HEK293 (cell line): Measurements from ENCODE around the gene RPS6KA5.

Experiments
- CTCF ChIA-PET: fragments of 350-600 bp; formaldehyde crosslinking; extraction: SDS; loops from one replicate; lab custom pipeline; 2021; ENCODE audit warnings: antibody characterized with exemption; lab: Yijun Ruan, JAX
- POLR2A ChIA-PET: fragments of 300-600 bp; formaldehyde crosslinking; extraction: SDS; loops from one replicate; lab custom pipeline; 2020; ENCODE audit warnings: antibody characterized with exemption, inconsistent platforms; lab: Yijun Ruan, JAX
- H3K27ac ChIP-seq: fragments of 200-500 bp; sonication (Bioruptor generic); 2 replicates; pipeline ENCODE4 v1.5.1; 2014; ENCODE audit warnings: low read depth, low read length, control low read depth, inconsistent platforms; ENCODE audit errors: extremely low read depth
- H3K36me3 ChIP-seq, 2 experiments: fragments of 200-500 bp in 1 of 2; sonication (Bioruptor generic) in 1 of 2; 1 replicate in 1 of 2; 2 replicates in 1 of 2; pipeline ENCODE4 v1.5.1; 2014 to 2017; ENCODE audit warnings: inconsistent platforms in 2 of 2, low read length in 2 of 2; ENCODE audit not compliant: control insufficient read depth in 2 of 2, insufficient read depth in 1 of 2
- H3K4me1 ChIP-seq: fragments of 200-500 bp; sonication (Bioruptor generic); 2 replicates; pipeline ENCODE4 v1.5.1; 2014; ENCODE audit warnings: mild to moderate bottlenecking, low read length, inconsistent platforms; ENCODE audit not compliant: control insufficient read depth, insufficient read depth
- H3K4me3 ChIP-seq: 2 replicates; pipeline ENCODE4 v1.5.1; 2011; ENCODE audit warnings: low read depth, mild to moderate bottlenecking, control low read depth, low read length, moderate library complexity
- H3K9me3 ChIP-seq: fragments of 200-500 bp; sonication (Bioruptor generic); 2 replicates; pipeline ENCODE4 v1.5.1; 2014; ENCODE audit warnings: low read depth, low read length, inconsistent platforms; ENCODE audit not compliant: control insufficient read depth, insufficient read depth
- GLI2 ChIP-seq: fragments of 450-650 bp; formaldehyde crosslinking; IDR thresholded peaks from 2 replicates; pipeline ENCODE4; 2017; ENCODE audit warnings: missing biosample characterization, missing genetic modification characterization, low read depth, borderline replicate concordance
- KLF1 ChIP-seq: fragments of 450-650 bp; formaldehyde crosslinking; IDR thresholded peaks from 2 replicates; pipeline ENCODE4 v1.5.1; 2016; ENCODE audit warnings: missing biosample characterization, missing genetic modification characterization
- ZFP69B ChIP-seq: fragments of 450-650 bp; formaldehyde crosslinking; IDR thresholded peaks from 2 replicates; pipeline ENCODE4 v1.5.1; 2016; ENCODE audit warnings: missing biosample characterization, missing genetic modification characterization
- ZNF133 ChIP-seq: fragments of 450-650 bp; formaldehyde crosslinking; IDR thresholded peaks from 2 replicates; pipeline ENCODE4 v1.5.1; 2016; ENCODE audit warnings: missing biosample characterization, missing genetic modification characterization
- ZNF324 ChIP-seq: fragments of 450-650 bp; formaldehyde crosslinking; IDR thresholded peaks from 2 replicates; pipeline ENCODE4 v1.5.1; 2016; ENCODE audit warnings: missing biosample characterization, missing genetic modification characterization
- ZNF354C ChIP-seq: fragments of 450-650 bp; formaldehyde crosslinking; IDR thresholded peaks from 2 replicates; pipeline ENCODE4 v1.5.1; 2016; ENCODE audit warnings: missing biosample characterization, missing genetic modification characterization, low read depth, borderline replicate concordance
- ZNF37A ChIP-seq: fragments of 450-650 bp; IDR thresholded peaks from 2 replicates; pipeline ENCODE4 v1.5.1; 2018; ENCODE audit warnings: missing biosample characterization, missing genetic modification characterization
- ZNF433 ChIP-seq: fragments of 450-650 bp; formaldehyde crosslinking; IDR thresholded peaks from 2 replicates; pipeline ENCODE4 v1.5.1; 2016; ENCODE audit warnings: missing biosample characterization, missing genetic modification characterization, low read depth
- ZNF621 ChIP-seq: fragments of 450-650 bp; formaldehyde crosslinking; IDR thresholded peaks from 2 replicates; pipeline ENCODE4 v1.5.1; 2017; ENCODE audit warnings: missing biosample characterization, missing genetic modification characterization
- ZNF654 ChIP-seq: fragments of 450-650 bp; formaldehyde crosslinking; IDR thresholded peaks from 2 replicates; pipeline ENCODE4 v1.5.1; 2016; ENCODE audit warnings: low read depth, missing biosample characterization, missing genetic modification characterization
- ZNF658 ChIP-seq: fragments of 450-650 bp; formaldehyde crosslinking; IDR thresholded peaks from 2 replicates; pipeline ENCODE4; 2016; ENCODE audit warnings: missing biosample characterization, missing genetic modification characterization
- ZSCAN16 ChIP-seq: fragments of 450-650 bp; formaldehyde crosslinking; IDR thresholded peaks from 2 replicates; pipeline ENCODE4 v1.5.1; 2016; ENCODE audit warnings: missing biosample characterization, missing genetic modification characterization
- TF ChIP-seq, protein P1 (sequence below): fragments of 450-650 bp; formaldehyde crosslinking; IDR thresholded peaks from 2 replicates; pipeline ENCODE4 v1.5.1; 2016; ENCODE audit warnings: missing biosample characterization, missing genetic modification characterization, borderline replicate concordance
- TF ChIP-seq, protein P2 (sequence below): fragments of 450-650 bp; formaldehyde crosslinking; IDR thresholded peaks from 2 replicates; pipeline ENCODE4 v1.5.1; 2016; ENCODE audit warnings: missing biosample characterization, missing genetic modification characterization
- TF ChIP-seq, protein P3 (sequence below): fragments of 450-650 bp; formaldehyde crosslinking; conservative IDR thresholded peaks from 2 replicates; pipeline ENCODE4 v1.5.1; 2016; ENCODE audit warnings: low read depth, missing biosample characterization, missing genetic modification characterization

RPS6KA5 gene

DNA sequence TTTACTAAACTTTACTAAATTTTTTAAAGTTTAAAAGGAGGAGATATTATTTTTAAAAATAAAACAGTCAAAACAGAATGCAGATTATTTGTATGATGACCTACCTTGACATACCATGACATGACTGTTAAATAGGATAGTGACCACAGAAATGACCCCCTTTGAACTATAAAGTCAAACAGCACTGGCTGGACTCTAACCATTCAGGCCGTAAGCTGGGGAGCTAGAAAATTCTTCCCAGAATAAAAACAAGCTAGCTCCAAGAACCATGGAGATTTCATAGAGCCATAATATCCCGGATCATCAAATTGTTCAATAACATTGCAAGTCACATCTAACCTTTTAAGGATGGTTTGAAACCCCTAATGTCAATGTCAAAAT, 50.3 kb downstream of the RPS6KA5 start (continued):
- no peak for TF ChIP-seq ZSCAN16 (tag by site-specific recombination)

DNA sequence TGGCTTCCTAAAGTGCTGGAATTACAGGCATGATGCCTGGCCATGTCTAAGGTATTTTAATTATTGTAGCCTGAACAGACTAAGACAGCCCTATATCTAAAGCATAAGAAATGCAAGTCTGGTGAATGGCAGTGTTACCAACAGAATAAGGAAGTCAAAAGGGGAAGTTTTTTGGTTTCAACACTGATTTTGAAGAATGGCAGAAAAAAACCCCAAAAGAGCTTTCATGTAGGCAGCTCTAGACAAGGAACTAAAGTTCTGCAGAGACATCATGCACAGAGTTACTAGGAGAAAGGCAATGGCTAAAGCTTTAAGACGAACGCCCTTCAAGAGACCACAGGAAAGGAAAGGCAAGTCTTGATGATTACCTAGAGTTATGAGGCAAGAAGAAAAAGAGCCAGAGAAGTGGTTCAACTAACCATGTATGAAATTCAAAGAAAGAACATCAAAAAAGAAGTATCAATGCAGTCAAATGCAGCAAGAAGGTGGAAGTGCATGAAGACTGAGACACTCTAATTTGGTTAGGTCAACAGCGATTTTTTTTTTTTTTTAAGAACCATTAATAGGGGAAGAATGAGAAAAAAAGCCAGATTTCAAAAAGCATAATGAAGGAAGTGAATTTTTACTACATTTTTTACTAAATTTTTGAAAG, 50.8 kb downstream of the RPS6KA5 start:
- no peaks in the 10 kb centered on the region for H3K36me3 ChIP-seq
- POLR2A ChIA-PET, result no interaction called here
- CTCF ChIA-PET, result no interaction called here
- H3K27ac ChIP-seq, result no peak overlapping the region
- no peak overlapping the region for H3K4me3 ChIP-seq
- peaks cover 4% of the 10 kb centered on the region; the same call in 1 of the 2 replicates for H3K4me1 ChIP-seq
- no peak for TF ChIP-seq ZNF654
- TF ChIP-seq ZNF324, result no peak
- TF ChIP-seq, all 188 proteins: peak for 0
- H3K9me3 ChIP-seq, result no peaks in the 10 kb centered on the region

DNA sequence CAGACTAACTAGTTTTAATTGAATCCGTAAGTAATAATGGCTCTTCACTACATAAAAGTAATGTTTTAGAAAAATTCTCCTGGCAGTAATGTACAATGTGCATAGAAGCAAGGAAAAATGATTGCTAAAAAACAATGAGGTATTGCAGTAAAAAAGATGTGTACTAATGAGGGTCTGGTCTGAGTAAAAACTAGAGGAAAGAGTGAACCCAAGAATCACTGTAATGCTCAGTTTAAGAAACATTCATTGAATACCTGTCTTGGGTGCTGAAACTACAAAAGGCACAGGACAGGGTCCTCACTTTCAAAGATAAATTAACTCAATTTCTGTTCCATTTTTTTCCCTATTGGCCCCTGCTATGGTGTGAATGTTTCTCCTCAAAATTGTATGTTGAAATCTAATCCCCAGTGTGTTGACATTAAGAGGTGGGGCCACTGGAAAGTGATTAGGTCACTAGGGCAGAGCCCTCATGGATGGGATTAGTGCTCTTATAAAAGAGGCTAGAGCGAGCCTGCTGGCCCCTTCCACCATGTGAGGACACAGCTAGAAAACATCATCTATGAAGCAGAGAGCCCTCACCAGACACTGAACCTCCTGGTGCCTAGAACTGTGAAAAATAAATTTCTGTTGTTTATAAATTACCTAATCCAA, 51.6 kb downstream of the RPS6KA5 start:
- no peak overlapping the region for H3K4me3 ChIP-seq
- CTCF ChIA-PET, result no interaction called here
- H3K27ac ChIP-seq, result no peak overlapping the region
- TF ChIP-seq, protein P1, sequence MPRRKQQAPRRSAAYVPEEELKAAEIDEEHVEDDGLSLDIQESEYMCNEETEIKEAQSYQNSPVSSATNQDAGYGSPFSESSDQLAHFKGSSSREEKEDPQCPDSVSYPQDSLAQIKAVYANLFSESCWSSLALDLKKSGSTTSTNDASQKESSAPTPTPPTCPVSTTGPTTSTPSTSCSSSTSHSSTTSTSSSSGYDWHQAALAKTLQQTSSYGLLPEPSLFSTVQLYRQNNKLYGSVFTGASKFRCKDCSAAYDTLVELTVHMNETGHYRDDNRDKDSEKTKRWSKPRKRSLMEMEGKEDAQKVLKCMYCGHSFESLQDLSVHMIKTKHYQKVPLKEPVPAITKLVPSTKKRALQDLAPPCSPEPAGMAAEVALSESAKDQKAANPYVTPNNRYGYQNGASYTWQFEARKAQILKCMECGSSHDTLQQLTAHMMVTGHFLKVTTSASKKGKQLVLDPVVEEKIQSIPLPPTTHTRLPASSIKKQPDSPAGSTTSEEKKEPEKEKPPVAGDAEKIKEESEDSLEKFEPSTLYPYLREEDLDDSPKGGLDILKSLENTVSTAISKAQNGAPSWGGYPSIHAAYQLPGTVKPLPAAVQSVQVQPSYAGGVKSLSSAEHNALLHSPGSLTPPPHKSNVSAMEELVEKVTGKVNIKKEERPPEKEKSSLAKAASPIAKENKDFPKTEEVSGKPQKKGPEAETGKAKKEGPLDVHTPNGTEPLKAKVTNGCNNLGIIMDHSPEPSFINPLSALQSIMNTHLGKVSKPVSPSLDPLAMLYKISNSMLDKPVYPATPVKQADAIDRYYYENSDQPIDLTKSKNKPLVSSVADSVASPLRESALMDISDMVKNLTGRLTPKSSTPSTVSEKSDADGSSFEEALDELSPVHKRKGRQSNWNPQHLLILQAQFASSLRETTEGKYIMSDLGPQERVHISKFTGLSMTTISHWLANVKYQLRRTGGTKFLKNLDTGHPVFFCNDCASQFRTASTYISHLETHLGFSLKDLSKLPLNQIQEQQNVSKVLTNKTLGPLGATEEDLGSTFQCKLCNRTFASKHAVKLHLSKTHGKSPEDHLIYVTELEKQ (tag by site-specific recombination), result no peak
- TF ChIP-seq, protein P2, sequence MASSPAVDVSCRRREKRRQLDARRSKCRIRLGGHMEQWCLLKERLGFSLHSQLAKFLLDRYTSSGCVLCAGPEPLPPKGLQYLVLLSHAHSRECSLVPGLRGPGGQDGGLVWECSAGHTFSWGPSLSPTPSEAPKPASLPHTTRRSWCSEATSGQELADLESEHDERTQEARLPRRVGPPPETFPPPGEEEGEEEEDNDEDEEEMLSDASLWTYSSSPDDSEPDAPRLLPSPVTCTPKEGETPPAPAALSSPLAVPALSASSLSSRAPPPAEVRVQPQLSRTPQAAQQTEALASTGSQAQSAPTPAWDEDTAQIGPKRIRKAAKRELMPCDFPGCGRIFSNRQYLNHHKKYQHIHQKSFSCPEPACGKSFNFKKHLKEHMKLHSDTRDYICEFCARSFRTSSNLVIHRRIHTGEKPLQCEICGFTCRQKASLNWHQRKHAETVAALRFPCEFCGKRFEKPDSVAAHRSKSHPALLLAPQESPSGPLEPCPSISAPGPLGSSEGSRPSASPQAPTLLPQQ (tag by site-specific recombination), result peak; percentile 92
- TF ChIP-seq KLF1 (tag by site-specific recombination), result peak; percentile 91
- TF ChIP-seq GLI2 (tag by site-specific recombination), result no peak
- no peak for TF ChIP-seq ZNF133 (tag by site-specific recombination)
- peak; percentile 90 for TF ChIP-seq ZFP69B (tag by site-specific recombination)
- TF ChIP-seq, all 188 proteins: peak for 3
- H3K9me3 ChIP-seq, result no peaks in the 10 kb centered on the region
- peaks cover 4% of the 10 kb centered on the region; the same call in 1 of the 2 replicates for H3K4me1 ChIP-seq
- POLR2A ChIA-PET, result no interaction called here
- no peaks in the 10 kb centered on the region for H3K36me3 ChIP-seq

DNA sequence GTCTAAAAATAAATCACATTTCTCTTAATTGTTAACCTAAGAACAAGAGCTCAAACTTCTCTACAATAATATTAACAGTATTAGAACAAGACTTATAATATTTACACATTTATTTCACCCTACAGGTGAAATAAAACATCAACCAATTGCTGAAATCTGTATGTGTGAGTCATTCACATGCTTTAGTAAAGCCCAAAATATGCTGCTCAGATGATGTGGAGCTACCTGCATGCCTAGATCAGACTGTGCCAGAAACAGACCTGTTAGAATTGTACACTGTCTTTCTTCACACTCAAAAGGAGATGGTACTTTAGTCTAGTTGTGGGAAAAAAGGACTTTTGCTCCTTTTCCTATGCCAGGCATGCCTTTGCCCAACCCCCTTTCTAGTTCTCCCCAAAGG, 54.7 kb downstream of the RPS6KA5 start:
- no peaks in the 10 kb centered on the region for H3K9me3 ChIP-seq
- ChIA-PET POLR2A (no interaction called here), CTCF (interaction anchor here (0.9 to 1.1 kb wide), 2 partner anchors 12 to 17 kb away, joined by 3 read pairs; no protein-coding TSS in a partner anchor)
- peaks cover 4% of the 10 kb centered on the region; the same call in 1 of the 2 replicates for H3K4me1 ChIP-seq
- no peak overlapping the region for H3K27ac ChIP-seq
- no peak overlapping the region for H3K4me3 ChIP-seq
- TF ChIP-seq ZNF37A, result no peak
- no peaks in the 10 kb centered on the region for H3K36me3 ChIP-seq

DNA sequence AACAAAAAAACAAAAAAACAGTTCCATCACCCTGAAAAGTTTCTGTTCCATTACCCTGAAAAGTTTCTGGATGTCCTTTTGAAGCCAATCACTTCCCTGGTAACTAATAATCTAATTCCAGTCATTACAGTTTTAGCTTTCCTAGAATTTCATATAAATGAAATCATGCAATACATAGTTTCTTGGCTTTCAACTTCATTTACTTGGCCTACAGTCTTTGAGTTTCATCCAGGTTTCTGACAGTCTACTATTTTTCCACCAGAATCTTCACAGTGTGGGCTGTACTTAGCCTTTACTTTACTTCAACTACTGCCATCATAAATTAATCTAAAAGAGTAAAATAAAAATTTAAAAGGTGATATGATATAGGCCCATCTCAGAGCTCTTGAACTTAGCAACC, 55.5 kb downstream of the RPS6KA5 start:
- Histone ChIP-seq H3K4me3 (no peak overlapping the region), H3K36me3 (no peaks in the 10 kb centered on the region), H3K4me1 (peaks cover 4% of the 10 kb centered on the region; the same call in 1 of the 2 replicates), H3K27ac (no peak overlapping the region), H3K9me3 (no peaks in the 10 kb centered on the region)
- ChIA-PET POLR2A (no interaction called here), CTCF (interaction anchor here (0.9 to 1.1 kb wide), 2 partner anchors 11 to 17 kb away, joined by 3 read pairs; no protein-coding TSS in a partner anchor)
- no peak for TF ChIP-seq ZNF658 (tag by site-specific recombination)
- TF ChIP-seq ZNF354C (tag by site-specific recombination), result no peak
- TF ChIP-seq, protein P3, sequence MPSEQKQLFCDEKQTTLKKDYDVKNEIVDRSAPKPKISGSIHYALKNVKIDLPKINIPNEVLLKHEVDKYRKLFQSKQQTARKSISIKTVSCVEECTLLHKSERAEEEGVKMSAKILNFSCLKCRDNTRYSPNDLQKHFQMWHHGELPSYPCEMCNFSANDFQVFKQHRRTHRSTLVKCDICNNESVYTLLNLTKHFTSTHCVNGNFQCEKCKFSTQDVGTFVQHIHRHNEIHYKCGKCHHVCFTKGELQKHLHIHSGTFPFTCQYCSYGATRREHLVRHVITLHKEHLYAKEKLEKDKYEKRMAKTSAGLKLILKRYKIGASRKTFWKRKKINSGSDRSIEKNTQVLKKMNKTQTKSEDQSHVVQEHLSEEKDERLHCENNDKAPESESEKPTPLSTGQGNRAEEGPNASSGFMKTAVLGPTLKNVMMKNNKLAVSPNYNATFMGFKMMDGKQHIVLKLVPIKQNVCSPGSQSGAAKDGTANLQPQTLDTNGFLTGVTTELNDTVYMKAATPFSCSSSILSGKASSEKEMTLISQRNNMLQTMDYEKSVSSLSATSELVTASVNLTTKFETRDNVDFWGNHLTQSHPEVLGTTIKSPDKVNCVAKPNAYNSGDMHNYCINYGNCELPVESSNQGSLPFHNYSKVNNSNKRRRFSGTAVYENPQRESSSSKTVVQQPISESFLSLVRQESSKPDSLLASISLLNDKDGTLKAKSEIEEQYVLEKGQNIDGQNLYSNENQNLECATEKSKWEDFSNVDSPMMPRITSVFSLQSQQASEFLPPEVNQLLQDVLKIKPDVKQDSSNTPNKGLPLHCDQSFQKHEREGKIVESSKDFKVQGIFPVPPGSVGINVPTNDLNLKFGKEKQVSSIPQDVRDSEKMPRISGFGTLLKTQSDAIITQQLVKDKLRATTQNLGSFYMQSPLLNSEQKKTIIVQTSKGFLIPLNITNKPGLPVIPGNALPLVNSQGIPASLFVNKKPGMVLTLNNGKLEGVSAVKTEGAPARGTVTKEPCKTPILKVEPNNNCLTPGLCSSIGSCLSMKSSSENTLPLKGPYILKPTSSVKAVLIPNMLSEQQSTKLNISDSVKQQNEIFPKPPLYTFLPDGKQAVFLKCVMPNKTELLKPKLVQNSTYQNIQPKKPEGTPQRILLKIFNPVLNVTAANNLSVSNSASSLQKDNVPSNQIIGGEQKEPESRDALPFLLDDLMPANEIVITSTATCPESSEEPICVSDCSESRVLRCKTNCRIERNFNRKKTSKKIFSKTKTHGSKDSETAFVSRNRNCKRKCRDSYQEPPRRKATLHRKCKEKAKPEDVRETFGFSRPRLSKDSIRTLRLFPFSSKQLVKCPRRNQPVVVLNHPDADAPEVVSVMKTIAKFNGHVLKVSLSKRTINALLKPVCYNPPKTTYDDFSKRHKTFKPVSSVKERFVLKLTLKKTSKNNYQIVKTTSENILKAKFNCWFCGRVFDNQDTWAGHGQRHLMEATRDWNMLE (tag by site-specific recombination), result no peak
- no peak for TF ChIP-seq ZNF433 (tag by site-specific recombination)
- TF ChIP-seq ZNF621, result no peak
